ENCODE measurements around the gene HS3ST5. TPM values are rescaled to one million over a fixed set of nuclear protein-coding genes. Genes with fewer than 3 reads are reported as not detected.
A peak's percentile ranks its signal among the peaks of the same experiment; 100 is the strongest.
"Not testable (repeated sequence)": the region's sequence is repeated elsewhere in the genome, so short reads cannot be mapped to it uniquely, and the experiment has no call there.

Gene HS3ST5
- total RNA-seq, 1 donor from 2014 or later, result not detected

DNA sequence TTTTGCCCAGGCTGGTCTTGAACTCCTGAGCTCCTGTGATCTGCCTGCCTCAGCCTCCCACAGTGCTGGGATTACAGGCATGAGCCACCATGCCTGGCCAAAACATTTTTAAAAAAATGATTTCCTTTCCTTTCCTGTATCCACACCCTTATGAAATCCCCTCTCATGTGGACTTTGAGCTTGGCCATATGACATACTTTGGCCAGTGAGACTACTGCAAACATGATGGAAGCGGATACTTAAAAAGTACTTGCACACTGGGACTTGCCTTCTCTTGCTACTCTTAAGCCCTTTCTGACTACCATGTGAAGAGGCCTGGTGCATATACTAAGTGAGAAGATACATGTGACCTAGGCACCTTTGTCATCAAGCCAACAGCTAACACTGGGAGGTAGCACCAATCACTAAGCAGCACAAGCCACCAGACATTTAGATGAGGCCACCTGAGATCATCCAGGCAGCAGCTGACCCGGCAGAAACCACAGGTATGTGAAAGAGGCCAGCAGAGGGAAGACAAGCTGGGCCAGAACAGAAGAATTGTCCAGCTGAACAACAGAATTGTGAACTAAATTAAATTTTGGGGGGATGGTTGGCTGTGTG is 293.4 kb downstream of the HS3ST5 start:
- peak; percentile 3 for DNase-seq (ENCODE audit: low read depth)

GRCh38 chr6:114044566-114044965 is 298.3 kb downstream of the HS3ST5 start:
- H3K36me3 ChIP-seq (ENCODE audit: control insufficient read depth, insufficient read depth, low read length); DNase-seq (ENCODE audit: low read depth); FAIRE-seq: not testable (repeated sequence)

More for the DNA sequence above, 293.4 kb downstream of the HS3ST5 start:
- H3K4me3 ChIP-seq (ENCODE audit: low read depth, low read length), result no peak overlapping the region
- H3K36me3 ChIP-seq (ENCODE audit: control insufficient read depth, insufficient read depth, low read length), result no peaks in the 10 kb centered on the region
- TF ChIP-seq, protein P1, sequence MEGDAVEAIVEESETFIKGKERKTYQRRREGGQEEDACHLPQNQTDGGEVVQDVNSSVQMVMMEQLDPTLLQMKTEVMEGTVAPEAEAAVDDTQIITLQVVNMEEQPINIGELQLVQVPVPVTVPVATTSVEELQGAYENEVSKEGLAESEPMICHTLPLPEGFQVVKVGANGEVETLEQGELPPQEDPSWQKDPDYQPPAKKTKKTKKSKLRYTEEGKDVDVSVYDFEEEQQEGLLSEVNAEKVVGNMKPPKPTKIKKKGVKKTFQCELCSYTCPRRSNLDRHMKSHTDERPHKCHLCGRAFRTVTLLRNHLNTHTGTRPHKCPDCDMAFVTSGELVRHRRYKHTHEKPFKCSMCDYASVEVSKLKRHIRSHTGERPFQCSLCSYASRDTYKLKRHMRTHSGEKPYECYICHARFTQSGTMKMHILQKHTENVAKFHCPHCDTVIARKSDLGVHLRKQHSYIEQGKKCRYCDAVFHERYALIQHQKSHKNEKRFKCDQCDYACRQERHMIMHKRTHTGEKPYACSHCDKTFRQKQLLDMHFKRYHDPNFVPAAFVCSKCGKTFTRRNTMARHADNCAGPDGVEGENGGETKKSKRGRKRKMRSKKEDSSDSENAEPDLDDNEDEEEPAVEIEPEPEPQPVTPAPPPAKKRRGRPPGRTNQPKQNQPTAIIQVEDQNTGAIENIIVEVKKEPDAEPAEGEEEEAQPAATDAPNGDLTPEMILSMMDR (IDR thresholded peaks at IDR 0.05; ENCODE audit: insufficient read depth, low read length, severe bottlenecking), result no peak
- no peak for FAIRE-seq
- H3K27me3 ChIP-seq (ENCODE audit: control insufficient read depth, insufficient read depth, low read length), result no peaks in the 10 kb centered on the region

GRCh38 chr6:114042267-114043016 is 300.4 kb downstream of the HS3ST5 start:
- Histone ChIP-seq H3K4me3 (ENCODE audit: low read depth, low read length) (no peak overlapping the region), H3K27me3 (ENCODE audit: control insufficient read depth, insufficient read depth, low read length) (no peaks in the 10 kb centered on the region), H3K36me3 (ENCODE audit: control insufficient read depth, insufficient read depth, low read length) (no peaks in the 10 kb centered on the region)
- DNase-seq (ENCODE audit: low read depth) (no peak), FAIRE-seq (no peak)
- TF ChIP-seq, protein P1 (IDR thresholded peaks at IDR 0.05; ENCODE audit: insufficient read depth, low read length, severe bottlenecking), result no peak

More at GRCh38 chr6:114044566-114044965, 298.3 kb downstream of the HS3ST5 start:
- not testable (repeated sequence) for H3K4me3 ChIP-seq (ENCODE audit: low read depth, low read length); H3K27me3 ChIP-seq (ENCODE audit: control insufficient read depth, insufficient read depth, low read length)

GRCh38 chr6:114040871-114041270 is 302.0 kb downstream of the HS3ST5 start:
- Histone ChIP-seq H3K36me3 (ENCODE audit: control insufficient read depth, insufficient read depth, low read length) (no peaks in the 10 kb centered on the region), H3K4me3 (ENCODE audit: low read depth, low read length) (no peak overlapping the region), H3K27me3 (ENCODE audit: control insufficient read depth, insufficient read depth, low read length) (no peaks in the 10 kb centered on the region)
- TF ChIP-seq, protein P1 (IDR thresholded peaks at IDR 0.05; ENCODE audit: insufficient read depth, low read length, severe bottlenecking), result no peak
- no peak for FAIRE-seq
- no peak for DNase-seq (ENCODE audit: low read depth)

DNA sequence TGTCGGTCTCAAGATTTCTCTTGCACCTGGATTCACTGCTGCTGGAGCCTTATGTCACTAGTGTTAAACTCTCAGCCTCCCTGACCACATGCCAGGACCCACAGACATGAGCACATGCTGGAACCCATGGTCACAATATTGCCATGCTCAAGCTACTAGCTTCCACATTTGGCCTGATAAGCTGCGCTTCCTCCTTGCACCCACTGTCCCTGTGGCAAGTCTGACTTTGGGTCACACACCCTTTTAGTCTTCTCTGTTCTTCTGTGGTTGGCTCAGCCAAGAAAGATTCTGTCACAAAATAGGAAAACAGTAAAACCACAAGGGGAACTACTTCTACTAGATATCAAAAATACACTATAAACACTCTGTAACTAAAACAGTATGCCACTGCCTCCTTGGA is 303.0 kb downstream of the HS3ST5 start:
- H3K27me3 ChIP-seq (ENCODE audit: control insufficient read depth, insufficient read depth, low read length), result no peaks in the 10 kb centered on the region
- no peak overlapping the region for H3K4me3 ChIP-seq (ENCODE audit: low read depth, low read length)
- TF ChIP-seq, protein P1 (IDR thresholded peaks at IDR 0.05; ENCODE audit: insufficient read depth, low read length, severe bottlenecking), result no peak
- DNase-seq (ENCODE audit: low read depth) (no peak), FAIRE-seq (no peak)
- no peaks in the 10 kb centered on the region for H3K36me3 ChIP-seq (ENCODE audit: control insufficient read depth, insufficient read depth, low read length)

DNA sequence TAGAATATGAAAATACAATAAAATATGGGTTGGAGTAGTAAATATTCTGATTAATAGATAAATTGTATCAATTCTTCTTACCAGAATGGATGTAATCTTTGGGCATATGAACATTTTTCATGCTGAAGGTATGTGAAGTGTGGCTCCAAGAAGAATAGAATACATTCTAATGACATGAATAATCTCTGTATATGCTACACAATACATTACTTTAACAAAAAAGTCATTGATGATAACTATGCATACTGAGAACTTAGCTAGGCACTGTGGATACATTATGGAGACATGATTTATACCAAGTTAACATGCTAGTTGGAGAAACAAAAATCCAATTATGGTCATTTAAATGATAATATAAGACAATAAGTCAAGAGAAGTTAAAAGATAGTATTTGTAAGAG is 309.2 kb downstream of the HS3ST5 start:
- TF ChIP-seq, protein P1 (IDR thresholded peaks at IDR 0.05; ENCODE audit: insufficient read depth, low read length, severe bottlenecking), result no peak
- FAIRE-seq (no peak), DNase-seq (ENCODE audit: low read depth) (peak; percentile 12)
- Histone ChIP-seq H3K4me3 (ENCODE audit: low read depth, low read length) (no peak overlapping the region), H3K36me3 (ENCODE audit: control insufficient read depth, insufficient read depth, low read length) (no peaks in the 10 kb centered on the region), H3K27me3 (ENCODE audit: control insufficient read depth, insufficient read depth, low read length) (no peaks in the 10 kb centered on the region)
